SJCRH30 (cell line): ENCODE measurements around the gene CCDC57. TPM values are rescaled to one million over a fixed set of nuclear protein-coding genes. Genes with fewer than 3 reads are reported as not detected.
"Not testable (repeated sequence)": the region's sequence is repeated elsewhere in the genome, so short reads cannot be mapped to it uniquely, and the experiment has no call there.

ENCODE experiments used
- DNase-seq, 2 experiments: peaks; one replicate each; pipeline ENCODE4 v3.0.0-alpha.2; 2015 to 2020
- H3K27ac ChIP-seq: fragments of 250-450 bp; sonication (Bioruptor Pico); 2 replicates; pipeline ENCODE4 v1.5.1; 2020; ENCODE audit warnings: mild to moderate bottlenecking, moderate library complexity
- H3K27me3 ChIP-seq: fragments of 250-450 bp; sonication (Bioruptor Pico); 2 replicates; pipeline ENCODE4 v1.5.1; 2020; ENCODE audit warnings: mild to moderate bottlenecking, moderate library complexity
- H3K36me3 ChIP-seq: fragments of 250-450 bp; sonication (Bioruptor Pico); 2 replicates; pipeline ENCODE4 v1.5.1; 2020; ENCODE audit warnings: mild to moderate bottlenecking, moderate library complexity
- H3K4me1 ChIP-seq: fragments of 250-450 bp; sonication (Bioruptor Pico); 2 replicates; pipeline ENCODE4 v1.5.1; 2020; ENCODE audit warnings: mild to moderate bottlenecking, moderate library complexity
- H3K4me3 ChIP-seq: fragments of 250-450 bp; sonication (Bioruptor Pico); 2 replicates; pipeline ENCODE4 v1.5.1; 2020; ENCODE audit warnings: mild to moderate bottlenecking, moderate library complexity
- H3K9me3 ChIP-seq: fragments of 250-450 bp; sonication (Bioruptor Pico); replicated peaks from 2 replicates; pipeline ENCODE4 v1.5.1; 2020; ENCODE audit warnings: mild to moderate bottlenecking, moderate library complexity
- total RNA-seq: library from RNA; depleted of rRNA; stranded (reverse); fragments of >200 nt; shearing (Covaris generic); gene quantifications from 2 replicates; pipeline ENCODE4 v1.2.3, GENCODE V29; 2014; rRNA removed

CCDC57 gene
- 23.5 and 24.6 TPM in 2 replicates for total RNA-seq

- Histone ChIP-seq H3K27ac (peak within 1 kb of the TSS; percentile 53; the same call in 1 of the 2 replicates), H3K36me3 (no peaks in the 10 kb centered on the region), H3K4me3 (peak within 1 kb of the TSS; percentile 98), H3K9me3 (no peaks in the 10 kb centered on the region), H3K27me3 (no peaks in the 10 kb centered on the region), H3K4me1 (peaks cover 19% of the 10 kb centered on the region)
- DNase-seq = peak; percentile 94
These were observed at the start of gene CCDC57 for GRCh38 chr17:82212331-82213250. TSS of gene CCDC57 (minus strand) at chr17:82212842. CDS start at chr17:82201944, 10,898 bp downstream.

GRCh38 chr17:82262344-82262743 lies 49.7 kb upstream of the CCDC57 start:
- Histone ChIP-seq H3K36me3 (peaks cover 85% of the 10 kb centered on the region), H3K27me3 (no peaks in the 10 kb centered on the region), H3K9me3 (no peaks in the 10 kb centered on the region), H3K27ac (no peak overlapping the region), H3K4me3 (no peak overlapping the region), H3K4me1 (peaks cover 4% of the 10 kb centered on the region)
- no peak for DNase-seq

GRCh38 chr17:82259972-82260961 lies 47.6 kb upstream of the CCDC57 start:
- not testable (repeated sequence) for H3K27ac ChIP-seq, H3K27me3 ChIP-seq, H3K4me1 ChIP-seq, H3K9me3 ChIP-seq, H3K4me3 ChIP-seq, DNase-seq
- H3K36me3 ChIP-seq = peaks cover 91% of the 10 kb centered on the region

GRCh38 chr17:82258555-82258954 lies 45.9 kb upstream of the CCDC57 start:
- no peaks in the 10 kb centered on the region; the same call in 1 of the 2 replicates for H3K9me3 ChIP-seq
- H3K27me3 ChIP-seq = no peaks in the 10 kb centered on the region
- no peaks in the 10 kb centered on the region for H3K4me1 ChIP-seq
- no peak overlapping the region for H3K27ac ChIP-seq
- H3K36me3 ChIP-seq = peaks cover 77% of the 10 kb centered on the region
- H3K4me3 ChIP-seq = no peak overlapping the region
- DNase-seq = no peak

- Histone ChIP-seq H3K9me3 (no peaks in the 10 kb centered on the region; the same call in 1 of the 2 replicates), H3K4me3 (no peak overlapping the region), H3K36me3 (peaks cover 77% of the 10 kb centered on the region), H3K27me3 (no peaks in the 10 kb centered on the region), H3K4me1 (no peaks in the 10 kb centered on the region), H3K27ac (no peak overlapping the region)
- DNase-seq = peak; percentile 65 to 67
These were observed 44.8 kb upstream of the CCDC57 start for GRCh38 chr17:82257473-82257872.

GRCh38 chr17:82256242-82256885 lies 43.7 kb upstream of the CCDC57 start:
- no peak overlapping the region for H3K4me3 ChIP-seq
- H3K36me3 ChIP-seq = peaks cover 77% of the 10 kb centered on the region
- H3K9me3 ChIP-seq = no peaks in the 10 kb centered on the region; the same call in 1 of the 2 replicates
- H3K27ac ChIP-seq = no peak overlapping the region
- no peaks in the 10 kb centered on the region for H3K4me1 ChIP-seq
- no peak for DNase-seq
- no peaks in the 10 kb centered on the region for H3K27me3 ChIP-seq

GRCh38 chr17:82255402-82255972 lies 42.8 kb upstream of the CCDC57 start:
- no peaks in the 10 kb centered on the region; the same call in 1 of the 2 replicates for H3K9me3 ChIP-seq
- H3K27me3 ChIP-seq = no peaks in the 10 kb centered on the region
- H3K4me3 ChIP-seq = no peak overlapping the region
- peaks cover 77% of the 10 kb centered on the region for H3K36me3 ChIP-seq
- DNase-seq = no peak
- no peaks in the 10 kb centered on the region for H3K4me1 ChIP-seq
- no peak overlapping the region for H3K27ac ChIP-seq

- H3K27ac ChIP-seq, H3K4me1 ChIP-seq, H3K27me3 ChIP-seq, DNase-seq, H3K9me3 ChIP-seq, H3K4me3 ChIP-seq: not testable (repeated sequence)
- peaks cover 84% of the 10 kb centered on the region for H3K36me3 ChIP-seq
These were observed 42.1 kb upstream of the CCDC57 start for GRCh38 chr17:82254746-82255145.

- H3K36me3 ChIP-seq = peaks cover 84% of the 10 kb centered on the region
- not testable (repeated sequence) for DNase-seq, H3K4me1 ChIP-seq, H3K27me3 ChIP-seq, H3K27ac ChIP-seq, H3K4me3 ChIP-seq, H3K9me3 ChIP-seq
These were observed 41.5 kb upstream of the CCDC57 start for GRCh38 chr17:82254096-82254495.

GRCh38 chr17:82253179-82253544 lies 40.5 kb upstream of the CCDC57 start:
- Histone ChIP-seq H3K4me1 (no peaks in the 10 kb centered on the region), H3K36me3 (peaks cover 84% of the 10 kb centered on the region), H3K4me3 (no peak overlapping the region), H3K27ac (no peak overlapping the region), H3K27me3 (no peaks in the 10 kb centered on the region), H3K9me3 (no peaks in the 10 kb centered on the region; the same call in 1 of the 2 replicates)
- DNase-seq = no peak

- no peaks in the 10 kb centered on the region; the same call in 1 of the 2 replicates for H3K9me3 ChIP-seq
- H3K36me3 ChIP-seq = peaks cover 85% of the 10 kb centered on the region
- no peak overlapping the region for H3K4me3 ChIP-seq
- no peaks in the 10 kb centered on the region for H3K4me1 ChIP-seq
- H3K27ac ChIP-seq = no peak overlapping the region
- no peaks in the 10 kb centered on the region for H3K27me3 ChIP-seq
- DNase-seq = no peak
These were observed 40.0 kb upstream of the CCDC57 start for GRCh38 chr17:82252511-82253178.

- peaks cover 85% of the 10 kb centered on the region for H3K36me3 ChIP-seq
- DNase-seq = no peak
These were observed 38.3 kb upstream of the CCDC57 start for GRCh38 chr17:82250868-82251500.

GRCh38 chr17:82249896-82250581 lies 37.4 kb upstream of the CCDC57 start:
- no peaks in the 10 kb centered on the region for H3K4me1 ChIP-seq
- no peaks in the 10 kb centered on the region for H3K9me3 ChIP-seq
- no peak for DNase-seq
- H3K27ac ChIP-seq = no peak overlapping the region
- H3K36me3 ChIP-seq = peaks cover 85% of the 10 kb centered on the region
- no peaks in the 10 kb centered on the region for H3K27me3 ChIP-seq
- no peak overlapping the region for H3K4me3 ChIP-seq

More at GRCh38 chr17:82250868-82251500, 38.3 kb upstream of the CCDC57 start:
- H3K27ac ChIP-seq = no peak overlapping the region
- no peaks in the 10 kb centered on the region for H3K4me1 ChIP-seq
- no peaks in the 10 kb centered on the region; the same call in 1 of the 2 replicates for H3K9me3 ChIP-seq
- no peak overlapping the region for H3K4me3 ChIP-seq
- H3K27me3 ChIP-seq = no peaks in the 10 kb centered on the region
